ENCODE data around the gene TNRC6B.

DNA sequence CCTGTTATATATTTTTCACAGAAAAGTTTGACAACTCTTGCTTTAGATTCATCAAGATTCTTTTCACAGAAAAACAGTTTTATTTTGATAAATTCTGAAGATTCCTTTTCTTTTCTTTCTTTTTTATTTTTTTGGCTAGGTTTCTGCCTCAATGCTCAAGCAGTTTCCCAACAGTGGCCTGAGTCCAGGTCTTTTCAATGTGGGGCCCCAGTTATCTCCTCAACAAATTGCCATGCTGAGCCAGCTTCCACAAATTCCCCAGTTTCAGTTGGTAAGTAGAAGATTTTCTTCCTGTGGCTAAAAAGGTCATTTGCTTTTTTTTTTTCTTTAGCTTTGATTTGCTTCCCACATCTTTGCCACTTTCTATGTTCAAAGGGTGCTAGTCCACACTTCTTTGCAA, 122.6 kb downstream of the TNRC6B start:
- no peak for TF ChIP-seq EZH2 (IDR thresholded peaks at IDR 0.05; ENCODE audit: insufficient read depth, low read length)
- TF ChIP-seq, protein P1, sequence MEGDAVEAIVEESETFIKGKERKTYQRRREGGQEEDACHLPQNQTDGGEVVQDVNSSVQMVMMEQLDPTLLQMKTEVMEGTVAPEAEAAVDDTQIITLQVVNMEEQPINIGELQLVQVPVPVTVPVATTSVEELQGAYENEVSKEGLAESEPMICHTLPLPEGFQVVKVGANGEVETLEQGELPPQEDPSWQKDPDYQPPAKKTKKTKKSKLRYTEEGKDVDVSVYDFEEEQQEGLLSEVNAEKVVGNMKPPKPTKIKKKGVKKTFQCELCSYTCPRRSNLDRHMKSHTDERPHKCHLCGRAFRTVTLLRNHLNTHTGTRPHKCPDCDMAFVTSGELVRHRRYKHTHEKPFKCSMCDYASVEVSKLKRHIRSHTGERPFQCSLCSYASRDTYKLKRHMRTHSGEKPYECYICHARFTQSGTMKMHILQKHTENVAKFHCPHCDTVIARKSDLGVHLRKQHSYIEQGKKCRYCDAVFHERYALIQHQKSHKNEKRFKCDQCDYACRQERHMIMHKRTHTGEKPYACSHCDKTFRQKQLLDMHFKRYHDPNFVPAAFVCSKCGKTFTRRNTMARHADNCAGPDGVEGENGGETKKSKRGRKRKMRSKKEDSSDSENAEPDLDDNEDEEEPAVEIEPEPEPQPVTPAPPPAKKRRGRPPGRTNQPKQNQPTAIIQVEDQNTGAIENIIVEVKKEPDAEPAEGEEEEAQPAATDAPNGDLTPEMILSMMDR (IDR thresholded peaks at IDR 0.05; ENCODE audit: insufficient read depth, low read depth, low read length) = no peak

All from astrocyte (in vitro differentiated cells and primary cell).